Measurements from ENCODE around the gene WSCD2. TPM values are rescaled to one million over a fixed set of nuclear protein-coding genes. Genes with fewer than 3 reads are reported as not detected.

WSCD2 gene
- total and polyA plus RNA-seq, 2 of the 4 experiments (the other 2 are of a cell fraction): not detected

- DNase-seq (no peak), ATAC-seq (ENCODE audit: low read depth) (no peak)
- ChIA-PET CTCF (no interaction called here), POLR2A (ENCODE audit: unreplicated experiment) (no interaction called here)
- WGBS, 2 experiments (ENCODE audit: extremely low coverage in 2 of 2, insufficient read length in 1 of 2): 80% methylated on average over 4 of the region's 8 CpGs; no CpG with 5 or more reads in 1 of the 2 experiments
- no peak overlapping the region for H4K5ac ChIP-seq (ENCODE audit: low read depth, low read length)
- H2AFZ ChIP-seq (replicated peaks; ENCODE audit: low read length, poor library complexity): no peak overlapping the region
- dilution Hi-C loops (cut with HindIII; ENCODE audit: low sequenced_read_pairs, unreplicated experiment) (no loop called here), in situ Hi-C loops (cut with MboI; ENCODE audit: low sequenced_read_pairs) (no loop called here), intact Hi-C loops (cut with micrococcal nuclease) (no loop called here)
- no peak overlapping the region for H4K91ac ChIP-seq (ENCODE audit: insufficient read depth, low read depth, low read length)
- no peak overlapping the region for H3K9ac ChIP-seq (ENCODE audit: low read depth, low read length)
- no peaks in the 10 kb centered on the region for H3K27me3 ChIP-seq (ENCODE audit: control insufficient read depth, insufficient read depth, low read length)
- no peak overlapping the region for H2BK15ac ChIP-seq (ENCODE audit: low read depth, low read length)
- H3K4me2 ChIP-seq (ENCODE audit: low read depth, low read length): no peak overlapping the region
- H2AK5ac ChIP-seq (ENCODE audit: low read depth, low read length): no peak overlapping the region
- H3K14ac ChIP-seq (replicated peaks; ENCODE audit: low read depth, low read length): no peak overlapping the region
- H3K27ac ChIP-seq (ENCODE audit: insufficient read depth, low read length): no peak overlapping the region
- H3K9me3 ChIP-seq (ENCODE audit: control insufficient read depth, insufficient read depth, low read length): no peaks in the 10 kb centered on the region
- no peak overlapping the region for H2BK5ac ChIP-seq (ENCODE audit: low read depth, low read length, poor library complexity, severe bottlenecking)
- no peaks in the 10 kb centered on the region for H4K20me1 ChIP-seq (ENCODE audit: insufficient read depth, low read length)
- H3K79me1 ChIP-seq (ENCODE audit: low read depth in 1 of 2, low read length in 2 of 2): no peaks in the 10 kb centered on the region
- H3K23ac ChIP-seq (ENCODE audit: low read depth, low read length): no peak overlapping the region
- no peak overlapping the region for H4K8ac ChIP-seq (ENCODE audit: low read depth in 2 of 2, low read length in 2 of 2)
- no peak overlapping the region for H3K18ac ChIP-seq (ENCODE audit: low read depth, low read length)
- no peak overlapping the region for H3K4me3 ChIP-seq (ENCODE audit: insufficient read depth, low read depth, low read length)
- H3K56ac ChIP-seq (ENCODE audit: extremely low read depth, insufficient read depth, low read length): no peak overlapping the region
- no peak overlapping the region for H2AK9ac ChIP-seq (replicated peaks; ENCODE audit: low read depth, low read length, poor library complexity)
- no TSS peak for BruUV-seq (replicated peaks)
- H3K4ac ChIP-seq (ENCODE audit: low read depth, low read length): no peak overlapping the region
- no peak for TF ChIP-seq SMC3 (IDR thresholded peaks at IDR 0.05; ENCODE audit: low read depth, low read length)
- no peak for TF ChIP-seq ELK1 (IDR thresholded peaks at IDR 0.05; ENCODE audit: borderline replicate concordance, low read depth, low read length)
- TF ChIP-seq MAFK (IDR thresholded peaks at IDR 0.05; ENCODE audit: low read depth, low read length): no peak
- TF ChIP-seq NFE2L2 (IDR thresholded peaks at IDR 0.05; ENCODE audit: low read depth, low read length): no peak
- TF ChIP-seq CHD1 (IDR thresholded peaks at IDR 0.05; ENCODE audit: low read depth, low read length): no peak
- TF ChIP-seq MAZ (IDR thresholded peaks at IDR 0.05; ENCODE audit: borderline replicate concordance, low read depth, low read length): no peak
- TF ChIP-seq FOS (IDR thresholded peaks at IDR 0.05; ENCODE audit: low read depth, low read length): no peak
- TF ChIP-seq CEBPB (IDR thresholded peaks at IDR 0.05; ENCODE audit: low read depth, low read length): no peak
- no peak for TF ChIP-seq USF2 (IDR thresholded peaks at IDR 0.05; ENCODE audit: low read depth, low read length)
- TF ChIP-seq RFX5 (IDR thresholded peaks at IDR 0.05; ENCODE audit: low read depth, low read length): no peak
- no peak for TF ChIP-seq MXI1 (IDR thresholded peaks at IDR 0.05; ENCODE audit: borderline replicate concordance, low read depth, low read length)
- TF ChIP-seq POLR2A (IDR thresholded peaks at IDR 0.05; ENCODE audit: low read depth, low read length): no peak
- no peak for TF ChIP-seq RCOR1 (IDR thresholded peaks at IDR 0.05; ENCODE audit: insufficient replicate concordance, low read length)
- no peak for TF ChIP-seq CTCF (conservative IDR thresholded peaks at IDR 0.05; ENCODE audit: low read depth, low read length)
- H3K4me1 ChIP-seq (ENCODE audit: control insufficient read depth, insufficient read depth, low read length): no peaks in the 10 kb centered on the region
- no peak overlapping the region for H2BK120ac ChIP-seq (ENCODE audit: low read depth, low read length)
- H3K9me1 ChIP-seq (ENCODE audit: insufficient read depth, low read length): no peaks in the 10 kb centered on the region
- no peaks in the 10 kb centered on the region for H3K36me3 ChIP-seq (ENCODE audit: control insufficient read depth, insufficient read depth, low read length)
- no peak overlapping the region for H2BK20ac ChIP-seq (ENCODE audit: low read depth, low read length)
Observed at GRCh38 chr12:108098374-108098773, 30.7 kb upstream of the WSCD2 start.

All from IMR-90 (cell line).